KMS-11 (cell line): ENCODE measurements around the gene GALNT17.

Experiments used
- H2AFZ ChIP-seq: fragments of 200-600 bp; sonication (generic); 2 replicates; pipeline ENCODE4 v1.6.1; 2016; ENCODE audit warnings: antibody characterized with exemption, mixed run types, low read depth
- H3K27ac ChIP-seq: fragments of 200-600 bp; sonication (generic); 2 replicates; pipeline ENCODE4 v1.6.1; 2016; ENCODE audit warnings: mild to moderate bottlenecking, mixed run types
- H3K27me3 ChIP-seq: fragments of 200-600 bp; sonication (generic); 2 replicates; pipeline ENCODE4 v1.6.1; 2017; ENCODE audit warnings: mild to moderate bottlenecking, low read depth, mixed run types, moderate library complexity; ENCODE audit not compliant: insufficient read depth
- H3K36me3 ChIP-seq: fragments of 200-600 bp; sonication (generic); 2 replicates; pipeline ENCODE4 v1.6.1; 2017; ENCODE audit warnings: mild to moderate bottlenecking, mixed run types; ENCODE audit not compliant: insufficient read depth
- H3K4me1 ChIP-seq: fragments of 200-600 bp; sonication (generic); 2 replicates; pipeline ENCODE4 v1.6.1; 2016; ENCODE audit warnings: mild to moderate bottlenecking, low read depth, mixed run types; ENCODE audit not compliant: poor library complexity, severe bottlenecking
- H3K4me2 ChIP-seq: fragments of 200-600 bp; sonication (generic); 2 replicates; pipeline ENCODE4 v1.7.0; 2016; ENCODE audit warnings: mild to moderate bottlenecking, mixed run types
- H3K4me3 ChIP-seq: fragments of 200-600 bp; sonication (generic); IDR thresholded peaks from 2 replicates; pipeline ENCODE4 v1.6.1; 2017; ENCODE audit warnings: low read depth, low read length, mixed read lengths; ENCODE audit not compliant: insufficient read depth
- H3K79me2 ChIP-seq: fragments of 200-600 bp; sonication (generic); 2 replicates; pipeline ENCODE4 v1.6.1; 2016; ENCODE audit warnings: low read depth, mixed run types; ENCODE audit not compliant: insufficient read depth
- H3K9ac ChIP-seq: fragments of 200-600 bp; sonication (generic); 2 replicates; pipeline ENCODE4 v1.6.1; 2016; ENCODE audit warnings: mild to moderate bottlenecking, mixed run types
- H4K20me1 ChIP-seq: fragments of 200-600 bp; sonication (generic); 2 replicates; pipeline ENCODE4 v1.6.1; 2016; ENCODE audit warnings: mild to moderate bottlenecking, mixed run types; ENCODE audit not compliant: insufficient read depth
- CTCF ChIP-seq: fragments of 200-600 bp; sonication (generic); conservative IDR thresholded peaks from 2 replicates; pipeline ENCODE4 v1.6.1; 2017; ENCODE audit warnings: low read depth, mild to moderate bottlenecking, antibody characterized with exemption, low read length, moderate library complexity, mixed read lengths

GALNT17 gene

DNA sequence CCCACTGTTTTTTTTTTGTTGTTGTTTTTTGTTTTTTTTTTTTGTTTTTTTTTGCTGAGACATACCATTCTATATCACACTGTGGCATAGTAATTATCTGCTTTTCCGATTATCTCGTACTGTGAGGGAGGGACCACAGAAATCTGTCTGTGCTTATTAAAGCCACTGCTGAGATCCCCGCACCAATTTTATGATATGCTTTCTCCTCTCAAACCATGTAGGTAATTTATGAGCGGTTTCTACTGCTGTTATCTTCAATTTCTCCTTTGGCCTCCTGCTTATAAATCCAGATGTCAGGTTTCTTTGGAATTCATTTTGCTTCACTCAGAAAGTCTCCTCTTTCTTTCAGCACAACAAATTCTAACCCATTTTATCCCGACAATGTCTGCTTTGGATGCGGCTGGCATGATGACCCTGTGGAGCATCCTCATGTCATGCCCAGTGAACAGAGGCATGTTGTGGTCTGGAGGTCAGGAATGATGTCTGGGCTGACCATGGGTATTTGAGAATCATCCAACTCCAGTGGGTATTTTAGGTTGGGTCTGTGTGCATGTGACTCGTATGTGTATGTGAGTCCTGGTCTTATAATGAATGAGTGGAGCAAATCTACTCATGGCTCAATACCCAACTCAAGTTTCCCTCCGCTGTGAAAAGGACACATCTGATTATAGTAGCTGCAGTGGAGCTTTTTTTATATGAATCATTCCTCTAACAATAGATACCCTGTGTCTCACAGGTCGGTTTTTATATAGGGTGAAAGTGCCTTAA is 213.4 kb downstream of the GALNT17 start:
- Histone ChIP-seq H4K20me1 (no peaks in the 10 kb centered on the region), H3K4me2 (no peak overlapping the region), H3K27ac (no peak overlapping the region), H3K36me3 (no peaks in the 10 kb centered on the region), H3K4me1 (no peaks in the 10 kb centered on the region), H3K27me3 (no peaks in the 10 kb centered on the region), H2AFZ (no peak overlapping the region), H3K9ac (no peak overlapping the region), H3K79me2 (no peaks in the 10 kb centered on the region), H3K4me3 (no peak overlapping the region)
- TF ChIP-seq CTCF = no peak

- no peak overlapping the region for H3K9ac ChIP-seq
- H3K79me2 ChIP-seq = no peaks in the 10 kb centered on the region
- no peaks in the 10 kb centered on the region for H3K27me3 ChIP-seq
- H3K4me1 ChIP-seq = no peaks in the 10 kb centered on the region
- H4K20me1 ChIP-seq = no peaks in the 10 kb centered on the region
- H3K4me2 ChIP-seq = no peak overlapping the region
- H3K27ac ChIP-seq = no peak overlapping the region
- no peak for TF ChIP-seq CTCF
- no peak overlapping the region for H2AFZ ChIP-seq
- no peak overlapping the region for H3K4me3 ChIP-seq
- H3K36me3 ChIP-seq = no peaks in the 10 kb centered on the region
Measured at GRCh38 chr7:71348821-71349681, 217.1 kb downstream of the GALNT17 start.

DNA sequence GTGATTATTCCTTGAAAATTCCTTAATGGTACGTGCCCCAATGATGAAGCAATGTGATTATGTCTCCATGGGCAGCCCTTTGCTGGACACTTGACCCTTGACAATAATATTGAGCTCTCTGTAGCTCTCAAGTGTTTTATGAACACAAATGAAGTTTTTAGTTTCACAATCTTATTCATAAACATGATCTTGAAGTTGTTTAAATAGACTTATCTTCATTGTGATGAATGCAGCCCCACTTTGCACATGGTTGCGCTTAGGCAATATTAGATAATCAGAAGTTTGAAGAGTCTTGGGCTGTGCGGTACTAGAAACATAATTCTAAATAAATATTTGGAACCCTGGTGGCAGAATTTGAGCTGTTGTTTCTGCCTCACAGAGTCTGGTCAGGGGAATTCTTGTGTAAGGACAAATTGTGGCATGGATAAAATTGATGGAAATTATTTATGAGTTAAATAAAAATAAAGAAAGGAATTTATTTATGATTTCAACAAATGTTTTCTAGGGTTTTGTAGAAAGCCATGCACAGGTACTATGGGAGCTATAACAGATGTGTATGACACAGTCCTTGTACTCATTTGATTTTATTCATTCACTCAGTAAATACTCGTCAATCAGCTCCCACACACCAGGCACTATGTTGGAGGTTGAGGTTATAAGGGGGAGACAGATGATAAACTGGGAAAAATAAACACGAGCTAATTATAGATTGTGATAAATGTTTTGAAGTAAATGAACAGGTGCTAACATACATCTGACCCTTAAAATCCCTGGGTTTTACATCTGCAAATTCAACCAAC is 217.9 kb downstream of the GALNT17 start:
- Histone ChIP-seq H3K9ac (no peak overlapping the region), H3K36me3 (no peaks in the 10 kb centered on the region), H3K4me2 (no peak overlapping the region), H2AFZ (no peak overlapping the region), H3K27me3 (no peaks in the 10 kb centered on the region), H3K79me2 (no peaks in the 10 kb centered on the region), H3K4me1 (no peaks in the 10 kb centered on the region), H3K4me3 (no peak overlapping the region), H3K27ac (no peak overlapping the region), H4K20me1 (no peaks in the 10 kb centered on the region)
- no peak for TF ChIP-seq CTCF

- no peak overlapping the region for H3K27ac ChIP-seq
- no peak for TF ChIP-seq CTCF
- no peak overlapping the region for H2AFZ ChIP-seq
- no peaks in the 10 kb centered on the region for H3K4me1 ChIP-seq
- no peaks in the 10 kb centered on the region for H3K36me3 ChIP-seq
- no peaks in the 10 kb centered on the region for H3K27me3 ChIP-seq
- no peaks in the 10 kb centered on the region for H4K20me1 ChIP-seq
- no peaks in the 10 kb centered on the region for H3K79me2 ChIP-seq
- H3K4me3 ChIP-seq = no peak overlapping the region
- H3K4me2 ChIP-seq = no peak overlapping the region
- no peak overlapping the region for H3K9ac ChIP-seq
Measured at GRCh38 chr7:71350680-71351079, 218.7 kb downstream of the GALNT17 start.
